HG02970 (cell line): ENCODE results near the gene TGFB3.
"Not testable (repeated sequence)": the region's sequence is repeated elsewhere in the genome, so short reads cannot be mapped to it uniquely, and the experiment has no call there.

Experiments used
- ATAC-seq: cut with Tn5 transposase; IDR thresholded peaks from one replicate; pipeline ENCODE4 v1.9.1; 2021; ENCODE audit warnings: mild to moderate bottlenecking, moderate library complexity, moderate number of reproducible peaks; ENCODE audit not compliant: unreplicated experiment, low FRiP score

TGFB3 gene

DNA sequence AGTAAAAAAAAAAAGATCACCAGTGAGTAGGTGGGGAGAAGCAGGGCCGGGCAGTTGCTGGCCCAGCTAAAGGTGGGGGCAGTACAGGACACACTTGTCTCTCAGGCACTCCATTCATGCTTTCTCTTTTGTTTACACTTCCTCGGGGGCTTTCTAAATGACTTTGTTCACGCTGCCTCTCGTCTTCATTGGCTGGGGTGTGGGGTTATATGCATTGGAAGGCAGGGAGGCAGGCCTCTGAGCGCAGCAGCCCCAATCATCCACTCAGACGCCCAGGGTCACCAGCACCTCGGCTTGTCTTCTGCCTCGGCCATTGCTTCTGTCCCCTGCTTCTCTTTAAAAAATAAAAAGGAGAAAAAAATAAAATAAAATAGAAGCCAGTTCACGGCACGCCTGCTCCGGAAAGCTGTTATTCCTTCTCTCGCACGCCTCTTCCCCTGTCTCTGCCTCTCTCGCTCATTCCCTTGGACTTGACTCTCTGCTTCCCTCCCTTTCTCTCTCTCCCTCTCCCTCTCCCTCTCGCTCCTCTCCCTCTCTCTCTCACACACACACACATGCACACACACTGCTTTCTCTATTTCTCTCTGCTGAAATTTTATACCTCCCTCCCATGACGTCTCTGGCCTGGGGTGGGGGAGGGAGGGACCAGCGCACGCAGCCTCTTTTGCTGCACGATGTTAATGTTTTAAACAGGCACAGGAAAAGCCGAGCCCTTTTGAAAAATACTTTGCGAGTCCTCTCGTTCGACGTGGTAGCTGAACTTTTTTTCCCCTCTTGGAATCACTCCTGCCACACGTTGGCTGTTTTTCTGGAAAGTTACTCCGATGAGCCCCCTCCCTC, at the start of gene TGFB3:
TSS of gene TGFB3 (minus strand) at position 570 of the 840 bp plus-strand sequence. CDS start 1,102 bp downstream, outside the sequence.
- no peak for ATAC-seq

- ATAC-seq = no peak
These were observed 42.6 kb upstream of the TGFB3 start for GRCh38 chr14:76024211-76024907.

GRCh38 chr14:76023757-76024156, 42.0 kb upstream of the TGFB3 start:
- no peak for ATAC-seq

GRCh38 chr14:76022991-76023390, 41.2 kb upstream of the TGFB3 start:
- no peak for ATAC-seq

- ATAC-seq = no peak
These were observed 37.9 kb upstream of the TGFB3 start for GRCh38 chr14:76019676-76020075.

DNA sequence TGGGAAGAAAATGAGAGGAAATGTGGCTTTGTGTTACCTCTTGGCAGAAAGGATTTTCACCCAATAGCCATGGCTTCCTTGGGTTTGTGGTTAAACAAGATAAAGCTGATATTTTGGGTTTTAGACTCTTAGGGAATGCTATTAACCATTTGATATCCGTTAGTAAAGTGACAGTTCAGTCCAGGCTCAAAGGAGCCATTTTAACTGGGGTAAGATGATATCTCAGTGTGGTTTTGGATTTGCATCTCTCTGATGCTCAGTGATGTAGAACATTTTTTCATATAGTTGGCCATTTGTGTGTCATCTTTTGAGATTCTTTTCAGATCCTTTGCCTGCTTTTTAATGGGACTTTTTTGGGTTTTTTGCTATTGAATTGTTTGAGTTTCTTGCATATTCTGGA, 33.9 kb upstream of the TGFB3 start:
- ATAC-seq = no peak

DNA sequence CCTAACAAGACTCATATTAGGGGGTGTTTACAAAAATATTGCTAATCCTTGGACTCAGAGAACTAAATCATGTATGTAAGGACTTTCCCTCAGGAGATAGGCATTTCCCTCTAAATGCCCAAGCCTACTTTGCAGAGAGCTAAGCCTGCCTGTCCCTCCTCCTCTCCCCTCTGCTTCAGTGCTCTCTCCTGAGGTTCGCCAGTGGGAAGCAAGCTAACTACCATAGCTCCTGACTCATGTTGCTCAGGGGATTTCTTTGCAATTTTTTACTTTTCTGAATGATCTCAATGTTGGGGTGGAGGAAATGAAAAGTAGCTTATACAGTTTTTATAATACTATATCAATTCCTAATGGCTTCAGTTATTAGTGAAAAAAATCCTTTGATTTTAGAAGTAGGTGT, 33.4 kb upstream of the TGFB3 start:
- no peak for ATAC-seq

DNA sequence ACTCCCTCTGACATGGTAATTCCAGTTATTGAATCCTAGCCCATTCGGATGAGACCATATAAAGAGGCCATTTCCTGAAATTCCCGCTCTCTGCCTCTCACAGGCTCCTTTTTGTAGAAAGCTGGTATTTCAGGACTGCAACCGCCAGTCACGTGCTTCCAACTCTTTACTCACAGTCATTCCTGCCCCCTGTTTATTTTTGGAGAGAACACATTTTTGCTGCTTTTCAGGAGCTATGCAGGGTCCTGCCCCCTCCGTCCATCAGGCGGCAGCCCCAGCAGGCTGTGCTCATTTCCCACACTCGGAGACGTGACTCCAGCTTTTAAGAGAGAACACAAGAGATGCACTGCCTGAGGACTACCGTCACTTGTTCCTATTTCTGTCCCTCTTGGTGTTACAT, 30.6 kb upstream of the TGFB3 start:
- ATAC-seq = no peak

DNA sequence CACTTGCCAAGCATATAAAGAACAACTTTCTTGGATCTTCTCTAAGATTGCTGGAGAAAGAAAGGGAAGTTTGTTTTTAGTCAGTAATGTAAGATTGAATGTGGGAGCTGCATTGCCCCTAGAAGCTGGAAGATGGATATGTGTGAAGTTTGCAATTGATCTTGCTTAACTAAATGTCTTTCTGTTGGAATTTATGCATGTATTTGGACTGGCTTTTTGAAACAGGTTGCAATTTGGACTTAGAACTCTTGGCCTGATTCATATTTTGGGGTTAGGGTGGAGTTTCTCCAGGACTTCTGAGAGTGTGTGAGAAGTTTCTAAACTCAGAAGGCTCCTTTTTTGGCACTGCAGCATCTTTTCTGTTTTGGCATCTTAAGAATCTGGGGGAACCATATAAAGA, 30.1 kb upstream of the TGFB3 start:
- ATAC-seq = no peak

DNA sequence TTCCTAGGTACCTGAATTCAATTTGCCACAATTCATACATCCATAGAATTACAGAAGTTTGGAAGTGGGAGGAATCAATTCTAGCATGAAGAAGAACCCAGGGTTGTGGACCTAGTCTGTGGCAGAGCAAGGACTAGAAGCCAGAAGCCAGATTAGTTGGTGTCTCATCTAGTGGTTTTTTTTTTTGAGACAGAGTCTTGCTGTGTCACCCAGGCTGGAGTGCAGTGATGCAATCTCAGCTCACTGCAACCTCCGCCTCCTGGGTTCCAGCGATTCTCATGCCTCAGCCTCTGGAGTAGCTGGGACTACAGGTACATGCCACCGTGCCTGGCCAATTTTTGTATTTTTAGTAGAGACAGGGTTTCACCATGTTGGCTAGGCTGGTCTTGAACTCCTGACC, 27.8 kb upstream of the TGFB3 start:
- ATAC-seq = not testable (repeated sequence)

DNA sequence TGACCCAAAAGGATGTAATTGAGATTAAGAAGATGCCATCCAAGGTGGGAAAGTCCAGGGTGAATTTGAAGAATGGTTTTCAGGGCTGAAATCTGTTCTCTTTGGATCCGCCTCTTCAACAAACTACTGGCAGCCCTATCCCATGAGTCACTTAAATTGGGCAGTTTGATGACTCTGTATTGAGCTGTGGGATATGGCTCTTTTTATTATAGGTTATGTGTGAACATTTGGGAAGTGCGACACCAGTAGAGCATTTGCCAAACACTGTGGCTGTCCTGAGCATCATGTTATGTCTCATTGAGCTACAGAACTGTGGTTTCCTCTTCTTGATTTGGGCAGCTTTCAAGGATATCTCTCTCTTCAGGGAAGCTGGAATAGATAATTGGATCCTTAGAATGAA, 26.1 kb upstream of the TGFB3 start:
- ATAC-seq = no peak

GRCh38 chr14:76007379-76007778, 25.6 kb upstream of the TGFB3 start:
- no peak for ATAC-seq

DNA sequence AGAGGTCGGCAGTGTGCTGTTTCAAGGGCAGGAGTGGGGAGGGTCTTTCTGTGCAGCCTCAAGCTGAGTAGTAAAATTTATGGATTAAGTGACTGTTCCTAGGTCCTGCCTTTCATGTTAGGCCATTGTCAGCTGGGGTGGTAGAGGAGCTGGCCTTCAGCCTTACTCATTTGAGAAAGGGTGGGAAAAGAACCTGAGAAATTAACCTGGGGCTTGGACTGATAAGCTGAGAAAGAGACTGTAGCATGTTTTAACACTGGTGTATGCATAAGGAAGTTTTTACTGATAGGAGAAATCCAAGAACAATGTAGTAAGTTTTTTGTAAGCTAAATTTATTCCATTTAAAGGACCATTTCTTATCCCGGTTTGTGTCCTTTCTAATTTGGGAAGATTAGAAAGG, 24.5 kb upstream of the TGFB3 start:
- no peak for ATAC-seq

DNA sequence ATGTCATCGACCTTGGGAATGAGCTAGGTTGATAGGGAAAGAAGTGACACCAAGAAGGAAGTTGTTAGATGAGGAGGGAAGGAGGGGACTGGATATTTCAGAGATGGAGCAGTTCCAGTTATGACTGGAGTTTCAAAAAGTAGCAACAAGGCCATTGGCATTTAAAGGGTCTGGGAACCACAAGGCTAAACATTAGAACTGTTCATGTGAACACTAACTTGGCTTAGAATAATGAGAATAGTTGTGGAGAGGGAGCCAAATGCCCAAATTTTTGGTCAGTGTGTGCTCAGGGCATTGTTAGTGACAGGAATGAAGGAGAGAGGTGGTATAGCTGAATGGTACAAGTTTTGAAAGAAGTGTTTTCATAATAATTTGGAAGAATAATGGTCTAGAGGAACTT, 20.6 kb upstream of the TGFB3 start:
- ATAC-seq = no peak

GRCh38 chr14:75999511-76000190, 17.9 kb upstream of the TGFB3 start:
- ATAC-seq = no peak

DNA sequence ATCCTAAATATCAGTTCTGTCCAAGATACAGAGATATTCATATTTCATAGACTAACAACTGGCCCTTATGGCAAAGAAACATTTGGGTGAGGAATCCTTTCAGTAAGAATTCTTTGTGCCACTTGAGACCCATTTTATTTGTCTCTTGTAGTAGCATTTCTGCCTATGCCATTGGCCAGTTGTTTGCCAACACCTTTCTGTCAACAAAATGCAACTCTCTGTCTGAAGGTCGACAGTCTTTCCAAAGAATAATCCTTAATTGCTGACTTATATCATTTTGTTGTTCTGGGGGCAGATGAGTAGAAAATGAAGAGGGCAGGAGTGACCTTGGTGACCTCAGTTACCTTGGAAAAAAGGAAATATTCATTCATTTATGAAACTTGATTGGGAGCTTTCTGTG, 14.7 kb upstream of the TGFB3 start:
- no peak for ATAC-seq

DNA sequence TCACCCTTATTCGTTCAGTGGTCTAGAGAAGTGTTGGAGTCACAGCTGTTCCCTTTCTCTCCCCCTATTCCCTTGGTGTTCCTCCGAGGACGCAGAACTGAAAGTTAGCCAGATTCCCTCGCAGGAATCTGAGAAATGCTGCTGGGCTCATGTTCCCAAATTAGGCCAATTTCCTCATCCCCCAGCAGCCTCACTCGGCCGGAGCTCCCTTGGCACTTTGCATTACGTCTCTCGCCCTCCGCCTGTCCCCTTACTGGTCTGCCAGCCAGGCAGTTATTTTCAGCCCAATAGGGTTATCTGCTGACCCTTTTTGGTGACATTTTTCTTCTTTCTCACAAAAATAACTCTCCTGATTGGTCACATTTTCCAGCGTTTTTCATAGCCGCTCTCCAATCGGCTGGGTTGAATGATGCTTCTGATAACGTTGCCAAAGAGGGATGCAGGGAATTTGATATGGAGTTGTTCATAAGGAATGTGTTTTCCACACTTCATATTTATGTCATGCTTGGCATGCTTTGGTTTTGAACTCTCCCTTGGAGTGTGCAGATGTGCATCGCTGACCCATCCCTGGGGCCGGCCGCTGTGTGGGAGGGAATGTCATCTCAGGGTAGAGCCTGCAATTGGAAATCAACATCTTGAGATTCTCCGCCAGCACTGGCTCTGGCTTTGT, 13.7 kb upstream of the TGFB3 start:
- no peak for ATAC-seq

GRCh38 chr14:75993567-75994041, 11.8 kb upstream of the TGFB3 start:
- no peak for ATAC-seq

- ATAC-seq = no peak
These were observed 10.0 kb upstream of the TGFB3 start for GRCh38 chr14:75991753-75992152.

DNA sequence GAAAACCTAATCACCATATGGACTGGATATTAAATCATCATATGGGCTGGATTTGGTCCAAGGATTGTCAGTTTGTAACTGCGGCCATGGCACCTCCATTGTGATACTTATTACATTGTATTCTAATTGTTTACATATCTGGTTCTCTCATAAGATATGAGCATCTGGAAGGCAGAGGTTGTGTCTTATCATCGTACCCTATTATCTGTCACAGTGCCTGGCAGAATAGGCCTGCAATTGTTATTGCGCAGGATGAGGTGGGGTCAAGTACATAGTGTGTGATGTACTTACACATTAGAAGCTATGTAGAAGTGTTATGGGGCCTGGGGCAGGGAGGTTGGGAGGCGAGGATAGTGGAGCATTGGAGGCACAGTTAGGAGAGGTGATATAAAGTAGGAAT, 8.5 kb upstream of the TGFB3 start:
- ATAC-seq = no peak

- no peak for ATAC-seq
These were observed 7.3 kb upstream of the TGFB3 start for GRCh38 chr14:75989134-75989533.
